A549 (cell line): ENCODE data around the gene NECTIN1.
A peak's percentile ranks its signal among the peaks of the same experiment; 100 is the strongest.

Experiments used
- POLR2A ChIP-seq: IDR thresholded peaks from 2 replicates; pipeline ENCODE4 v1.6.1; 2012; ENCODE audit warnings: mild to moderate bottlenecking, low read length
- TF ChIP-seq, protein P1 (sequence below): fragments of >200 bp; sonication (Bioruptor Twin); formaldehyde crosslinking; IDR thresholded peaks from 3 replicates; pipeline ENCODE4 v1.5.1; 2016

GRCh38 chr11:119729951-119730613 is 1.1 kb upstream of the NECTIN1 start:
- TF ChIP-seq, protein P1, sequence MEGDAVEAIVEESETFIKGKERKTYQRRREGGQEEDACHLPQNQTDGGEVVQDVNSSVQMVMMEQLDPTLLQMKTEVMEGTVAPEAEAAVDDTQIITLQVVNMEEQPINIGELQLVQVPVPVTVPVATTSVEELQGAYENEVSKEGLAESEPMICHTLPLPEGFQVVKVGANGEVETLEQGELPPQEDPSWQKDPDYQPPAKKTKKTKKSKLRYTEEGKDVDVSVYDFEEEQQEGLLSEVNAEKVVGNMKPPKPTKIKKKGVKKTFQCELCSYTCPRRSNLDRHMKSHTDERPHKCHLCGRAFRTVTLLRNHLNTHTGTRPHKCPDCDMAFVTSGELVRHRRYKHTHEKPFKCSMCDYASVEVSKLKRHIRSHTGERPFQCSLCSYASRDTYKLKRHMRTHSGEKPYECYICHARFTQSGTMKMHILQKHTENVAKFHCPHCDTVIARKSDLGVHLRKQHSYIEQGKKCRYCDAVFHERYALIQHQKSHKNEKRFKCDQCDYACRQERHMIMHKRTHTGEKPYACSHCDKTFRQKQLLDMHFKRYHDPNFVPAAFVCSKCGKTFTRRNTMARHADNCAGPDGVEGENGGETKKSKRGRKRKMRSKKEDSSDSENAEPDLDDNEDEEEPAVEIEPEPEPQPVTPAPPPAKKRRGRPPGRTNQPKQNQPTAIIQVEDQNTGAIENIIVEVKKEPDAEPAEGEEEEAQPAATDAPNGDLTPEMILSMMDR: no peak
- peak; percentile 26; the same call in 1 of the 2 replicates for TF ChIP-seq POLR2A
